Body of pancreas (tissue), 4 donors: Measurements from ENCODE around the gene CTRB2.

Experiments used
- CTCF ChIP-seq, 7 experiments: fragments of 450-650 bp in 4 of 7; fragments of 200-600 bp in 3 of 7; sonication (generic) in 3 of 7; IDR thresholded peaks; one replicate each; pipeline ENCODE4 v1.5.1; 2016 to 2019; ENCODE audit warnings: antibody characterized with exemption in 7 of 7
- POLR2A ChIP-seq, 3 donors: fragments of 450-650 bp; IDR thresholded peaks; one replicate each; pipeline ENCODE4 v1.6.1; 2016; ENCODE audit warnings: antibody characterized with exemption in 3 of 3, mild to moderate bottlenecking in 2 of 3

- TF ChIP-seq POLR2A (IDR thresholded peaks at IDR 0.05) (no peak), CTCF (IDR thresholded peaks at IDR 0.05) (no peak)
Observed at GRCh38 chr16:75248536-75249380, 41.8 kb upstream of the CTRB2 start.
